DND-41 (cell line): Measurements from ENCODE around the gene AGPAT3.
"Not testable (repeated sequence)": the region's sequence is repeated elsewhere in the genome, so short reads cannot be mapped to it uniquely, and the experiment has no call there.

Experiments
- ATAC-seq: fragments of 200-7000 bp; cut with Tn5 transposase; 3 replicates; pipeline ENCODE4 v1.9.1; 2021; ENCODE audit warnings: low read depth; ENCODE audit not compliant: insufficient read depth
- DNase-seq: peaks from one replicate; pipeline ENCODE4 v3.0.0-alpha.2; 2020
- H2AFZ ChIP-seq: 2 replicates; pipeline ENCODE4 v1.6.0; 2012; ENCODE audit warnings: low read depth, low read length
- H3K27ac ChIP-seq: 2 replicates; pipeline ENCODE4 v1.5.1; 2012; ENCODE audit warnings: low read length, inconsistent platforms
- H3K27me3 ChIP-seq: fragments of 200-600 bp; sonication (generic); 2 replicates; pipeline ENCODE4 v1.6.0; 2012; ENCODE audit warnings: low read length, mild to moderate bottlenecking, inconsistent platforms; ENCODE audit not compliant: insufficient read depth, poor library complexity
- H3K36me3 ChIP-seq: 2 replicates; pipeline ENCODE4 v1.5.1; 2012; ENCODE audit warnings: low read length, inconsistent platforms; ENCODE audit not compliant: insufficient read depth
- H3K4me1 ChIP-seq: 2 replicates; pipeline ENCODE4 v1.5.1; 2012; ENCODE audit warnings: mild to moderate bottlenecking, low read length; ENCODE audit not compliant: insufficient read depth
- H3K4me2 ChIP-seq: 2 replicates; pipeline ENCODE4 v1.6.0; 2012; ENCODE audit warnings: mild to moderate bottlenecking, moderate library complexity, low read length, inconsistent platforms; ENCODE audit not compliant: insufficient read depth
- H3K4me3 ChIP-seq, 2 experiments: fragments of 200-600 bp in 1 of 2; shearing (Covaris generic) in 1 of 2; 2 replicates each; pipeline ENCODE4 v1.5.1; 2012 to 2016; ENCODE audit warnings: inconsistent platforms in 2 of 2, low read length in 2 of 2, mild to moderate bottlenecking in 2 of 2, low read depth in 1 of 2, moderate library complexity in 1 of 2
- H3K79me2 ChIP-seq: 2 replicates; pipeline ENCODE4 v1.6.0; 2012; ENCODE audit warnings: low read length, inconsistent platforms; ENCODE audit not compliant: insufficient read depth
- H3K9ac ChIP-seq: 2 replicates; pipeline ENCODE4 v1.6.0; 2012; ENCODE audit warnings: low read depth, mild to moderate bottlenecking, inconsistent platforms, low read length, moderate library complexity
- H3K9me3 ChIP-seq: 2 replicates; pipeline ENCODE4 v1.5.1; 2012; ENCODE audit warnings: low read length, moderate library complexity, mild to moderate bottlenecking, inconsistent platforms; ENCODE audit not compliant: insufficient read depth, severe bottlenecking
- H4K20me1 ChIP-seq: 2 replicates; pipeline ENCODE4 v1.6.0; 2012; ENCODE audit warnings: low read length; ENCODE audit not compliant: insufficient read depth
- EZH2 ChIP-seq: IDR thresholded peaks from 3 replicates; pipeline ENCODE4 v1.6.1; 2012; ENCODE audit warnings: borderline replicate concordance, low read depth, mild to moderate bottlenecking, moderate library complexity, low read length, inconsistent platforms; ENCODE audit not compliant: severe bottlenecking
- TF ChIP-seq, protein P1 (sequence below): IDR thresholded peaks from 2 replicates; pipeline ENCODE4 v1.5.1; 2012; ENCODE audit warnings: borderline replicate concordance, low read length, moderate library complexity, mild to moderate bottlenecking; ENCODE audit not compliant: poor library complexity, severe bottlenecking; ENCODE audit errors: extremely low read depth

Gene AGPAT3

DNA sequence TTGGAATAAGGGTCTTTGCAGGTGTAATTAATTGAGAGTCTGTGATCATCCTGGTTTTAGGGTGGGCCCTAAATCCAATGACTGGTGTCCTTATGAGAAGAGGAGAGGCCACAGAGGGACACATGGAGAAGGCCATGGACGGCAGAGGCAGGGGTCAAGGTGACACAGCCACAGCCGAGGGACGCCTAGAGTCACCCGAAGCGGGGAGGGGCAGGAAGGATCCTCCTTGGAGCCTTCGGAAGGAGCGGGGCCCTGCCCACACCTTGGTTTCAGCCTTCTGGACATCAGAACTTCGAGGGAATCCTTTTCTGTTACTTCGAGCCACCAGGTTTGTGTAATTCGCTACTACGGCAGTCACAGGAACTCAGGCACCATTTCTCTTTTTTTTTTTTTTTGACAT is 44.6 kb upstream of the AGPAT3 start:
- H3K79me2 ChIP-seq = no peaks in the 10 kb centered on the region
- peaks cover 3% of the 10 kb centered on the region for H3K9me3 ChIP-seq
- no peaks in the 10 kb centered on the region for H4K20me1 ChIP-seq
- no peak overlapping the region for H3K27ac ChIP-seq
- no peaks in the 10 kb centered on the region for H3K36me3 ChIP-seq
- H2AFZ ChIP-seq = no peak overlapping the region
- DNase-seq (no peak), ATAC-seq (no peak)
- H3K9ac ChIP-seq = no peak overlapping the region
- H3K27me3 ChIP-seq = no peaks in the 10 kb centered on the region
- H3K4me2 ChIP-seq = no peak overlapping the region
- no peak for TF ChIP-seq EZH2
- TF ChIP-seq, protein P1, sequence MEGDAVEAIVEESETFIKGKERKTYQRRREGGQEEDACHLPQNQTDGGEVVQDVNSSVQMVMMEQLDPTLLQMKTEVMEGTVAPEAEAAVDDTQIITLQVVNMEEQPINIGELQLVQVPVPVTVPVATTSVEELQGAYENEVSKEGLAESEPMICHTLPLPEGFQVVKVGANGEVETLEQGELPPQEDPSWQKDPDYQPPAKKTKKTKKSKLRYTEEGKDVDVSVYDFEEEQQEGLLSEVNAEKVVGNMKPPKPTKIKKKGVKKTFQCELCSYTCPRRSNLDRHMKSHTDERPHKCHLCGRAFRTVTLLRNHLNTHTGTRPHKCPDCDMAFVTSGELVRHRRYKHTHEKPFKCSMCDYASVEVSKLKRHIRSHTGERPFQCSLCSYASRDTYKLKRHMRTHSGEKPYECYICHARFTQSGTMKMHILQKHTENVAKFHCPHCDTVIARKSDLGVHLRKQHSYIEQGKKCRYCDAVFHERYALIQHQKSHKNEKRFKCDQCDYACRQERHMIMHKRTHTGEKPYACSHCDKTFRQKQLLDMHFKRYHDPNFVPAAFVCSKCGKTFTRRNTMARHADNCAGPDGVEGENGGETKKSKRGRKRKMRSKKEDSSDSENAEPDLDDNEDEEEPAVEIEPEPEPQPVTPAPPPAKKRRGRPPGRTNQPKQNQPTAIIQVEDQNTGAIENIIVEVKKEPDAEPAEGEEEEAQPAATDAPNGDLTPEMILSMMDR = no peak
- H3K4me1 ChIP-seq = no peaks in the 10 kb centered on the region
- no peak overlapping the region for H3K4me3 ChIP-seq

DNA sequence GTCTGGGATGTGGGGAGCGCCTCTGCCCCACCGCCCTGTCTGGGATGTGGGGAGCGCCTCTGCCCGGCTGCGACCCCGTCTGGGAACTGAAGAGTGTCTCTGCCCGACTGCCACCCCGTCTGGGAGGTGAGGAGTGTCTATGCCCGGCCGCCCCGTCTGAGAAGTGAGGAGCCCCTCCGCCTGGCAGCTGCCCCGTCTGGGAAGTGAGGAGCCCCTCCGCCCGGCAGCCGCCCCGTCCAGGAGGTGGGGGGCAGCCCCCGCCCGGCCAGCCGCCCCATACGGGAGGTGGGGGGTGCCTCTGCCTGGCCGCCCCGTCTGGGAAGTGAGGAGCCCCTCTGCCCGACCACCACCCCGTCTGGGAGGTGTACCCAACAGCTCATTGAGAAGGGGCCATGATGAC is 42.9 kb upstream of the AGPAT3 start:
- not testable (repeated sequence) for H3K4me2 ChIP-seq, H4K20me1 ChIP-seq, DNase-seq, H3K9me3 ChIP-seq, H3K27me3 ChIP-seq, ATAC-seq, H2AFZ ChIP-seq, H3K4me1 ChIP-seq, H3K4me3 ChIP-seq, H3K36me3 ChIP-seq, H3K27ac ChIP-seq, H3K79me2 ChIP-seq, H3K9ac ChIP-seq

DNA sequence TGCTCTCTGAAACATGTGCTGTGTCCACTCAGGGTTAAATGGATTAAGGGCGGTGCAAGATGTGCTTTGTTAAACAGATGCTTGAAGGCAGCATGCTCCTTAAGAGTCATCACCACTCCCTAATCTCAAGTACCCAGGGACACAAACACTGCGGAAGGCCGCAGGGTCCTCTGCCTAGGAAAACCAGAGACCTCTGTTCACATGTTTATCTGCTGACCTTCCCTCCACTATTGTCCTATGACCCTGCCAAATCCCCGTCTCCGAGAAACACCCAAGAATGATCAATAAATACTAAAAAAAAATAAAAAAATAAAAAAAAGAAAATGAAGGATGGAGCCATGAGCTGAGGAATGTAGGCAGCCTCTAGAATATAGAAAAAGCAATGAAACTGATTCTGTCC is 42.3 kb upstream of the AGPAT3 start:
- not testable (repeated sequence) for H3K4me2 ChIP-seq, H3K9ac ChIP-seq, H3K79me2 ChIP-seq, H3K4me3 ChIP-seq, H4K20me1 ChIP-seq, H3K36me3 ChIP-seq, ATAC-seq, H3K4me1 ChIP-seq, H2AFZ ChIP-seq, H3K27ac ChIP-seq, DNase-seq, H3K27me3 ChIP-seq, H3K9me3 ChIP-seq

DNA sequence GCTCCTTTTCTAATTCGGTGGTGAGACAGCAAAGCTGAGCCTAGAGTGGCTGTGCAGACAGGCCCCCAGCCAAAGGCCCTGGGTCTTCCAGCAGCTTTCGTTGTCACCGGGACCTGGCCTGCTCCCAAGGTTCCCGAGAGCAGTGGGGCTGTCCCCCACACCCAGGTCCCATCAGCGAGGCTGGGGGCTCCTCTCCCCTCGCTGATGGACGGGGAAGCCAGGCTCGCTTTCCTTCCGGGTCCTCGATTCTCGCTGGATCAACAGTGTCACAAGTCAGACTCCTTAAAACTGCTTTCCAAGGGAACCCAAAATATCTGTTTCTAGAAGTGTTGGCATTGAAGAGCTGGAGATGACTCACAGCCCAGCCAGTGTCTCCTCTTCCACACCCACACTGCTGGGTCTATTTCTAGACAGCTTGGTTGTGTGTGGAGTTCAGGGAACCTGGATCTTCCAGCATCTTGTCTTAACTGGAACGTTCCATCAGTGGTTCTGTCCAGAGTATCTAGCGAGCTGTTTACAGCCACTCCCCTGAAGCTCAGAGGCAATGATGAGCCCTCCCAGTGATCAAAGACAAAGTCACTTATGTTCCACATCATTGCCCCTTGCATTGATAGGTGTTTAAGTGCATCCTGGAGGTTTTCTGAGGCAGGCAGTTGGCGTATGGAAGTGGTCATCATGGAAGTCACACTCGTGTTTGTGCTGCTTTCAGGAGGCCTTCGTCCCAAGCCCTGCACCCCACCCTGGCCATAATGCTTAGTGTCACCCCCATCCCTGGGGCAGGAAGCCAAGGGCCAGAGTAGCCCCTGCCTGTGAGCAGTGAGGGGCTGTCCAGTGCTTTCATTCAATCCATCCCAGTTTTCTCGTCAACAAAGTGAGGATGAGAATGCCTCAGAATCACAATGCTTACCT is 40.4 kb upstream of the AGPAT3 start:
- no peak overlapping the region for H3K27ac ChIP-seq
- ATAC-seq (no peak), DNase-seq (no peak)
- no peak overlapping the region for H3K9ac ChIP-seq
- no peaks in the 10 kb centered on the region for H3K9me3 ChIP-seq
- TF ChIP-seq, protein P1 = no peak
- TF ChIP-seq EZH2 = no peak
- H3K4me1 ChIP-seq = no peaks in the 10 kb centered on the region
- H3K4me3 ChIP-seq = no peak overlapping the region
- no peaks in the 10 kb centered on the region for H4K20me1 ChIP-seq
- no peaks in the 10 kb centered on the region for H3K79me2 ChIP-seq
- no peak overlapping the region for H2AFZ ChIP-seq
- no peaks in the 10 kb centered on the region for H3K27me3 ChIP-seq
- H3K36me3 ChIP-seq = no peaks in the 10 kb centered on the region
- no peak overlapping the region for H3K4me2 ChIP-seq
